Colonic mucosa (tissue), 4 donors: ENCODE data around the gene CTSS. TPM values are rescaled to one million over a fixed set of nuclear protein-coding genes. Genes with fewer than 3 reads are reported as not detected.

Experiments
- DNase-seq: peaks from one replicate; pipeline ENCODE4 v3.0.0-alpha.2; 2020
- H3K27ac ChIP-seq: fragments of 200-600 bp; one replicate; pipeline ENCODE4 v1.8.0; 2021
- H3K27me3 ChIP-seq: fragments of 200-600 bp; one replicate; pipeline ENCODE4 v1.8.0; 2021
- H3K36me3 ChIP-seq: fragments of 200-600 bp; one replicate; pipeline ENCODE4 v1.8.0; 2021
- H3K4me1 ChIP-seq: fragments of 200-600 bp; one replicate; pipeline ENCODE4 v1.8.0; 2021; ENCODE audit warnings: mild to moderate bottlenecking
- H3K4me3 ChIP-seq: fragments of 200-600 bp; one replicate; pipeline ENCODE4 v1.8.0; 2021
- H3K9ac ChIP-seq, 2 donors: one replicate each; pipeline ENCODE4 v1.7.0; 2013; ENCODE audit warnings: control low read depth in 2 of 2, low read depth in 2 of 2, low read length in 2 of 2
- H3K9me3 ChIP-seq: fragments of 200-600 bp; one replicate; pipeline ENCODE4 v1.8.0; 2021
- CTCF ChIP-seq: fragments of 200-600 bp; IDR thresholded peaks from one replicate; pipeline ENCODE4 v1.8.0; 2022; ENCODE audit warnings: antibody characterized with exemption, mild to moderate bottlenecking
- intact Hi-C: fragments of 100-400 bp; cut with DNase I; formaldehyde crosslinking; loops from one replicate; pipeline ENCODE4 v1.14.1; 2022
- total RNA-seq, 2 donors: library from RNA; stranded (reverse); fragmentation: NEBNext Ultra II Directional in 1 of 2; extraction: Animal tissue kit (Norgen Biotek cat#: 25700) in 1 of 2; gene quantifications; one replicate each; pipeline ENCODE4 v1.2.1, GENCODE V29; 2021
- donor health status: healthy.
- donor health status: DM: no; HTN: no; CAD: no.
- donor health status: DM: no; HTN: no; CAD: no.

The CTSS gene
- total RNA-seq, 2 donors from 2014 or later: 210 to 554 TPM

DNA sequence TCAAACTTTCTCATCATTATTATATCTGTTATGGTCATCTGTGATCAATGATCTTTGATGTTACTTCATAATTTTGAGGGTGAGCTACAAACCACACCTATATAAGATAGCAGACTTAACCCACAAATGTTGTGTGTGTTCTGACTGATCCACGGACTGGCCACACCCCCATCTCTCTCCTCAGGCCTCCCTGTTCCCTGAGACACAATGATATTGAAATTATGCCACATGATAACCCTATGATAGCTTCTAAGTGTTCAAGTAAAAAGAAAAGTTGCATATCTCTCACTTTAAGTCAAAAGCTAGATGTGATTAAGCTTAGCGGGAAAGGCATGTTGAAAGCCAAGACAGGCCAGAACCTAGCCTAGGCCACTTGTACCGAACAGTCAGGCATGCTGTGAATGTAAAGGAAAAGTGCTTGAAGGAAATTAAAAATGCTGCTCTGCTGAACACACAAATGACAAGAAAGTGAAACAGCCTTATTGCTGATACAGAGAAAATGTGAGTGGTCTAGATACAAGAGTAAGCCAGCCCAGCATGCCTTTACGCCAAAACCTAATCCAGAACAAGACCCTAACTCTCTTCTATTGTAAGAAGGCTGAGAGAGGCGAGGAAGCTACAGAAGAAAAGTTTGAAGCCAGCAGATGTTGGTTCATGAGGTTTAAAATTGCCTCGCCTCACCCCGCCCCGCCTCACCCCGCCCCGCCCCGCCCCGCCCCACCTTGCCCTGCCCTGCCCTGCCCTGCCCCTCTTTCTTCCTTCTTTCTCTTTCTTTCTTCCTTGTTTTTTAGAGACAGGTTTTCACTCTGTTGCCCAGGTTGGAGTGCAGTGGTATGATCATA lies 16.5 kb downstream of the CTSS start:
- DNase-seq: peak; percentile 27
- no peak for TF ChIP-seq CTCF
- Histone ChIP-seq H3K4me1 (no peaks in the 10 kb centered on the region), H3K36me3 (no peaks in the 10 kb centered on the region), H3K27me3 (no peaks in the 10 kb centered on the region), H3K9ac (no peak overlapping the region), H3K9me3 (no peaks in the 10 kb centered on the region), H3K4me3 (no peak overlapping the region), H3K27ac (peak overlapping the region; percentile 78)
- intact Hi-C loops: no loop called here

DNA sequence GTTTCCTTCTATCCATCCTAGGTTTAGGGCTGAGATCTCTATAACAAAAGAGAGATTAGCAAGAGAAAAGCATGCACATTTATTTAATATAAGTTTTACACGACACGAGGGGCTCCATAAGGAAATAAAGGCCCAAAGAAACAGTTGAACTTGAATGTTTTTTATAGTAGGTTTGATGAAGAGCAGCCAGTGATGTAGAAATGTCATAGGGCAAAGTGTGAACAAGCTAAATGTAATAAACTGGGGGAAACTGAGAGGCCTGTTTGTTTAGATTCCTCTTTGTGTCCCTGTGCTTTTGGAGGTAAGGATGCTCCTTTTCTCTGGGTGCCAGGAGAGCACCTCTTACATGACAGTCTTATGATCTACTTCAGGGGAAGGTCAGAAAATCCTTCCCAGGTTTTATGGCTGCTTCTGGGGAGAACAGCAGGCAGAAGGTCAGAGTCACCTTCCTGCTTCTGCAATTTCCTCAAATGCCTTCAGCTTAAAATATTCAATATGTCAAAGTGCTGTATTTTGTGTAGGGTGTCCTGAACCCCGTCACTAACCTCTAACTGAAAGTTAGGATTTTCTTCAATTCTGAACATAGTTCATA lies 35.4 kb downstream of the CTSS start:
- no peaks in the 10 kb centered on the region for H3K9me3 ChIP-seq
- intact Hi-C loops: no loop called here
- no peaks in the 10 kb centered on the region for H3K36me3 ChIP-seq
- no peak overlapping the region for H3K27ac ChIP-seq
- H3K9ac ChIP-seq: no peak overlapping the region
- H3K27me3 ChIP-seq: no peaks in the 10 kb centered on the region
- no peak for TF ChIP-seq CTCF
- H3K4me1 ChIP-seq: no peaks in the 10 kb centered on the region
- DNase-seq: no peak
- H3K4me3 ChIP-seq: no peak overlapping the region

DNA sequence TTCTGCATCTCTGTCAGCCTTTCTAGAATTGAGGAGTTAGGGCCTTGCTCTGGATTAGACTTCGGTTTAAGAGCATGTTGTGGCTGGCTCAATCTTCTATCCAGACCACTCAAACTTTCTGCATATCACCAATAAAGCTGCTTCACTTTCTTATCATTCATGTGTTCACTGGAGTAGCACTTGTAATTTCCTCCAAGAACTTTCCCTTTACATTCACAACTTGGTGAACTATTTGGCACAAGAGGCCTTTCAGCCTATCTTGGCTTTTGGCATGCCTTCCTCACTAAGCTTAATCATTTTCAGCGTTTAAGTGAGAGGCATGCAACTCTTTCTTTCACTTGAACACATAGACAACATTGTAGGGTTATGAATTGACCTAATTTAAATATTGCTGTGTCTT lies 41.2 kb downstream of the CTSS start:
- TF ChIP-seq CTCF: no peak
- intact Hi-C loops: no loop called here
- no peak overlapping the region for H3K9ac ChIP-seq
- no peaks in the 10 kb centered on the region for H3K4me1 ChIP-seq
- H3K4me3 ChIP-seq: no peak overlapping the region
- no peak overlapping the region for H3K27ac ChIP-seq
- H3K27me3 ChIP-seq: no peaks in the 10 kb centered on the region
- no peaks in the 10 kb centered on the region for H3K9me3 ChIP-seq
- no peak for DNase-seq
- H3K36me3 ChIP-seq: no peaks in the 10 kb centered on the region

- no peak within 1 kb of the TSS for H3K4me3 ChIP-seq
- H3K9ac ChIP-seq: no peak within 1 kb of the TSS
- H3K4me1 ChIP-seq: no peaks in the 10 kb centered on the region
- intact Hi-C loops: no loop called here
- H3K27ac ChIP-seq: no peak within 1 kb of the TSS
- no peak for DNase-seq
- no peak for TF ChIP-seq CTCF
- H3K27me3 ChIP-seq: no peaks in the 10 kb centered on the region
- no peaks in the 10 kb centered on the region for H3K36me3 ChIP-seq
- no peaks in the 10 kb centered on the region for H3K9me3 ChIP-seq
Measured at GRCh38 chr1:150720703-150721102, 44.9 kb downstream of the CTSS start, which contains the start of gene HORMAD1. TSS of gene HORMAD1 (minus strand) at chr1:150720895. CDS start at chr1:150719505, 1,390 bp downstream.

GRCh38 chr1:150720098-150720497 lies 45.5 kb downstream of the CTSS start:
- DNase-seq: no peak
- Histone ChIP-seq H3K4me3 (no peak overlapping the region), H3K9ac (no peak overlapping the region), H3K27ac (no peak overlapping the region), H3K27me3 (no peaks in the 10 kb centered on the region), H3K36me3 (no peaks in the 10 kb centered on the region), H3K9me3 (no peaks in the 10 kb centered on the region), H3K4me1 (no peaks in the 10 kb centered on the region)
- no peak for TF ChIP-seq CTCF
- intact Hi-C loops: no loop called here
